Stimulated activated CD4-positive, alpha-beta T cell treated with anti-CD3 and anti-CD28 coated beads, Interleukin-15, amount 100 ng/mL, for 24 hours (primary cell): ENCODE measurements around the gene GFI1B.
"Not testable (repeated sequence)": the region's sequence is repeated elsewhere in the genome, so short reads cannot be mapped to it uniquely, and the experiment has no call there.

Source experiments
- DNase-seq: peaks from one replicate; pipeline ENCODE4 v3.0.0-alpha.2; 2020

The GFI1B gene

GRCh38 chr9:132993511-132993939 is 15.0 kb downstream of the GFI1B start:
- no peak for DNase-seq

GRCh38 chr9:132994410-132995120 is 16.1 kb downstream of the GFI1B start:
- peak; percentile 21 for DNase-seq

GRCh38 chr9:132995121-132995420 is 16.6 kb downstream of the GFI1B start:
- no peak for DNase-seq

- no peak for DNase-seq
Measured at GRCh38 chr9:132995879-132996278, 17.4 kb downstream of the GFI1B start.

- DNase-seq, result no peak
Measured at GRCh38 chr9:132996526-132996925, 18.0 kb downstream of the GFI1B start.

- no peak for DNase-seq
Measured at GRCh38 chr9:132997591-132997990, 19.1 kb downstream of the GFI1B start.

- not testable (repeated sequence) for DNase-seq
Measured at GRCh38 chr9:132998221-132998620, 19.7 kb downstream of the GFI1B start.

- DNase-seq, result no peak
Measured at GRCh38 chr9:132998831-132999635, 20.5 kb downstream of the GFI1B start.

GRCh38 chr9:133002147-133003070 is 23.9 kb downstream of the GFI1B start:
- DNase-seq, result no peak

- DNase-seq, result no peak
Measured at GRCh38 chr9:133003071-133003461, 24.6 kb downstream of the GFI1B start.

- no peak for DNase-seq
Measured at GRCh38 chr9:133003671-133004090, 25.2 kb downstream of the GFI1B start.

GRCh38 chr9:133004091-133004998 is 25.9 kb downstream of the GFI1B start:
- no peak for DNase-seq

GRCh38 chr9:133004999-133005760 is 26.7 kb downstream of the GFI1B start:
- no peak for DNase-seq

- no peak for DNase-seq
Measured at GRCh38 chr9:133005957-133006356, 27.5 kb downstream of the GFI1B start.

GRCh38 chr9:133006731-133007352 is 28.3 kb downstream of the GFI1B start:
- no peak for DNase-seq

GRCh38 chr9:133008406-133008805 is 29.9 kb downstream of the GFI1B start:
- DNase-seq, result no peak

GRCh38 chr9:133008824-133009223 is 30.3 kb downstream of the GFI1B start:
- no peak for DNase-seq

- no peak for DNase-seq
Measured at GRCh38 chr9:133009906-133010582, 31.6 kb downstream of the GFI1B start.

- DNase-seq, result no peak
Measured at GRCh38 chr9:133014696-133015095, 36.2 kb downstream of the GFI1B start.
